ENCODE data around the gene TARDBP. TPM values are rescaled to one million over a fixed set of nuclear protein-coding genes. Genes with fewer than 3 reads are reported as not detected.
"Not testable (repeated sequence)": the region's sequence is repeated elsewhere in the genome, so short reads cannot be mapped to it uniquely, and the experiment has no call there.

Gene TARDBP
- total RNA-seq, 1 donor: 119 TPM

- Histone ChIP-seq H3K4me3 (ENCODE audit: low read length) (no peak overlapping the region), H3K9me3 (ENCODE audit: low read depth, low read length) (no peaks in the 10 kb centered on the region), H3K4me1 (ENCODE audit: insufficient read depth, low read length) (no peaks in the 10 kb centered on the region), H3K27me3 (ENCODE audit: insufficient read depth, low read length) (no peaks in the 10 kb centered on the region)
Observed at GRCh38 chr1:11026052-11026451, 13.6 kb downstream of the TARDBP start.

- H3K9me3 ChIP-seq (ENCODE audit: low read depth, low read length): no peaks in the 10 kb centered on the region
- no peak overlapping the region for H3K4me3 ChIP-seq (ENCODE audit: low read length)
- H3K4me1 ChIP-seq (ENCODE audit: insufficient read depth, low read length): no peaks in the 10 kb centered on the region
- no peaks in the 10 kb centered on the region for H3K27me3 ChIP-seq (ENCODE audit: insufficient read depth, low read length)
Observed at GRCh38 chr1:11026903-11027302, 14.4 kb downstream of the TARDBP start.

- H3K9me3 ChIP-seq (ENCODE audit: low read depth, low read length): no peaks in the 10 kb centered on the region
- no peaks in the 10 kb centered on the region for H3K4me1 ChIP-seq (ENCODE audit: insufficient read depth, low read length)
- H3K27me3 ChIP-seq (ENCODE audit: insufficient read depth, low read length): no peaks in the 10 kb centered on the region
- H3K4me3 ChIP-seq (ENCODE audit: low read length): no peak overlapping the region
Observed at GRCh38 chr1:11027316-11027715, 14.9 kb downstream of the TARDBP start.

GRCh38 chr1:11028018-11028417 is 15.6 kb downstream of the TARDBP start:
- no peaks in the 10 kb centered on the region for H3K27me3 ChIP-seq (ENCODE audit: insufficient read depth, low read length)
- H3K9me3 ChIP-seq (ENCODE audit: low read depth, low read length): no peaks in the 10 kb centered on the region
- H3K4me1 ChIP-seq (ENCODE audit: insufficient read depth, low read length): no peaks in the 10 kb centered on the region
- H3K4me3 ChIP-seq (ENCODE audit: low read length): no peak overlapping the region

- no peak overlapping the region for H3K4me3 ChIP-seq (ENCODE audit: low read length)
- no peaks in the 10 kb centered on the region for H3K4me1 ChIP-seq (ENCODE audit: insufficient read depth, low read length)
- no peaks in the 10 kb centered on the region for H3K9me3 ChIP-seq (ENCODE audit: low read depth, low read length)
- H3K27me3 ChIP-seq (ENCODE audit: insufficient read depth, low read length): no peaks in the 10 kb centered on the region
Observed at GRCh38 chr1:11030865-11031264, 18.4 kb downstream of the TARDBP start.

GRCh38 chr1:11031624-11032262 is 19.3 kb downstream of the TARDBP start:
- no peak overlapping the region for H3K4me3 ChIP-seq (ENCODE audit: low read length)
- H3K27me3 ChIP-seq (ENCODE audit: insufficient read depth, low read length): no peaks in the 10 kb centered on the region
- H3K9me3 ChIP-seq (ENCODE audit: low read depth, low read length): no peaks in the 10 kb centered on the region
- H3K4me1 ChIP-seq (ENCODE audit: insufficient read depth, low read length): no peaks in the 10 kb centered on the region

GRCh38 chr1:11037019-11037739 is 24.7 kb downstream of the TARDBP start:
- H3K27me3 ChIP-seq (ENCODE audit: insufficient read depth, low read length); H3K9me3 ChIP-seq (ENCODE audit: low read depth, low read length); H3K4me1 ChIP-seq (ENCODE audit: insufficient read depth, low read length); H3K4me3 ChIP-seq (ENCODE audit: low read length): not testable (repeated sequence)

GRCh38 chr1:11037740-11038182 is 25.3 kb downstream of the TARDBP start:
- Histone ChIP-seq H3K4me1 (ENCODE audit: insufficient read depth, low read length) (no peaks in the 10 kb centered on the region), H3K4me3 (ENCODE audit: low read length) (no peak overlapping the region), H3K27me3 (ENCODE audit: insufficient read depth, low read length) (no peaks in the 10 kb centered on the region), H3K9me3 (ENCODE audit: low read depth, low read length) (no peaks in the 10 kb centered on the region)

GRCh38 chr1:11039351-11040104 is 27.1 kb downstream of the TARDBP start:
- H3K27me3 ChIP-seq (ENCODE audit: insufficient read depth, low read length): no peaks in the 10 kb centered on the region
- H3K9me3 ChIP-seq (ENCODE audit: low read depth, low read length): no peaks in the 10 kb centered on the region
- H3K4me3 ChIP-seq (ENCODE audit: low read length): no peak overlapping the region
- no peaks in the 10 kb centered on the region for H3K4me1 ChIP-seq (ENCODE audit: insufficient read depth, low read length)

GRCh38 chr1:11040105-11040429 is 27.6 kb downstream of the TARDBP start:
- not testable (repeated sequence) for H3K4me1 ChIP-seq (ENCODE audit: insufficient read depth, low read length); H3K27me3 ChIP-seq (ENCODE audit: insufficient read depth, low read length)

GRCh38 chr1:11041048-11041447 is 28.6 kb downstream of the TARDBP start:
- Histone ChIP-seq H3K4me3 (ENCODE audit: low read length) (no peak overlapping the region), H3K27me3 (ENCODE audit: insufficient read depth, low read length) (no peaks in the 10 kb centered on the region), H3K9me3 (ENCODE audit: low read depth, low read length) (no peaks in the 10 kb centered on the region), H3K4me1 (ENCODE audit: insufficient read depth, low read length) (no peaks in the 10 kb centered on the region)

More at GRCh38 chr1:11040105-11040429, 27.6 kb downstream of the TARDBP start:
- H3K4me3 ChIP-seq (ENCODE audit: low read length); H3K9me3 ChIP-seq (ENCODE audit: low read depth, low read length): not testable (repeated sequence)

GRCh38 chr1:11042065-11042464 is 29.6 kb downstream of the TARDBP start:
- Histone ChIP-seq H3K27me3 (ENCODE audit: insufficient read depth, low read length) (no peaks in the 10 kb centered on the region), H3K9me3 (ENCODE audit: low read depth, low read length) (no peaks in the 10 kb centered on the region), H3K4me1 (ENCODE audit: insufficient read depth, low read length) (no peaks in the 10 kb centered on the region), H3K4me3 (ENCODE audit: low read length) (no peak overlapping the region)

- Histone ChIP-seq H3K4me3 (ENCODE audit: low read length) (no peak overlapping the region), H3K4me1 (ENCODE audit: insufficient read depth, low read length) (no peaks in the 10 kb centered on the region)
Observed at GRCh38 chr1:11042995-11043874, 30.8 kb downstream of the TARDBP start.

GRCh38 chr1:11044086-11044848 is 31.8 kb downstream of the TARDBP start:
- H3K9me3 ChIP-seq (ENCODE audit: low read depth, low read length): no peaks in the 10 kb centered on the region
- no peaks in the 10 kb centered on the region for H3K27me3 ChIP-seq (ENCODE audit: insufficient read depth, low read length)
- H3K4me1 ChIP-seq (ENCODE audit: insufficient read depth, low read length): no peaks in the 10 kb centered on the region
- H3K4me3 ChIP-seq (ENCODE audit: low read length): no peak overlapping the region

More at GRCh38 chr1:11042995-11043874, 30.8 kb downstream of the TARDBP start:
- Histone ChIP-seq H3K9me3 (ENCODE audit: low read depth, low read length) (no peaks in the 10 kb centered on the region), H3K27me3 (ENCODE audit: insufficient read depth, low read length) (no peaks in the 10 kb centered on the region)

Measured in mononuclear cell (primary cell).